GM12873 (cell line): Measurements from ENCODE around the gene ZC3H15.

Source experiments
- CTCF ChIP-seq: IDR thresholded peaks from 2 replicates; pipeline ENCODE4 v1.5.1; 2012; ENCODE audit warnings: low read depth, mild to moderate bottlenecking, moderate library complexity, low read length, control low read depth; ENCODE audit not compliant: insufficient read depth; ENCODE audit errors: missing control alignments

Gene ZC3H15

GRCh38 chr2:186456941-186457340 lies 29.1 kb upstream of the ZC3H15 start:
- no peak for TF ChIP-seq CTCF

GRCh38 chr2:186457908-186458307 lies 28.2 kb upstream of the ZC3H15 start:
- TF ChIP-seq CTCF = no peak

GRCh38 chr2:186459009-186459408 lies 27.1 kb upstream of the ZC3H15 start:
- TF ChIP-seq CTCF = peak; percentile 29

- peak; percentile 48 for TF ChIP-seq CTCF
Measured at GRCh38 chr2:186460465-186460864, 25.6 kb upstream of the ZC3H15 start.

GRCh38 chr2:186466743-186467142 lies 19.3 kb upstream of the ZC3H15 start:
- TF ChIP-seq CTCF = no peak

GRCh38 chr2:186467421-186467820 lies 18.6 kb upstream of the ZC3H15 start:
- TF ChIP-seq CTCF = no peak

- no peak for TF ChIP-seq CTCF
Measured at GRCh38 chr2:186477790-186478189, 8.3 kb upstream of the ZC3H15 start.

- TF ChIP-seq CTCF = no peak
Measured at GRCh38 chr2:186480991-186481390, 5.1 kb upstream of the ZC3H15 start.
